ENCODE measurements around the gene FAM110C. TPM values are rescaled to one million over a fixed set of nuclear protein-coding genes. Genes with fewer than 3 reads are reported as not detected.

The FAM110C gene
- total RNA-seq, 4 donors from 2014 or later: 10.0 to 23.8 (median 13.0) TPM

- Histone ChIP-seq H3K4me3 (replicated peaks in 1 of 3) (no peak overlapping the region), H3K9me3 (no peaks in the 10 kb centered on the region), H3K4me1 (no peaks in the 10 kb centered on the region), H3K36me3 (no peaks in the 10 kb centered on the region), H3K27me3 (no peaks in the 10 kb centered on the region), H3K27ac (no peak overlapping the region)
- intact Hi-C loops (cut with DNase I): no loop called here
- no peak for TF ChIP-seq POLR2A (IDR thresholded peaks at IDR 0.05)
- TF ChIP-seq, protein P1, sequence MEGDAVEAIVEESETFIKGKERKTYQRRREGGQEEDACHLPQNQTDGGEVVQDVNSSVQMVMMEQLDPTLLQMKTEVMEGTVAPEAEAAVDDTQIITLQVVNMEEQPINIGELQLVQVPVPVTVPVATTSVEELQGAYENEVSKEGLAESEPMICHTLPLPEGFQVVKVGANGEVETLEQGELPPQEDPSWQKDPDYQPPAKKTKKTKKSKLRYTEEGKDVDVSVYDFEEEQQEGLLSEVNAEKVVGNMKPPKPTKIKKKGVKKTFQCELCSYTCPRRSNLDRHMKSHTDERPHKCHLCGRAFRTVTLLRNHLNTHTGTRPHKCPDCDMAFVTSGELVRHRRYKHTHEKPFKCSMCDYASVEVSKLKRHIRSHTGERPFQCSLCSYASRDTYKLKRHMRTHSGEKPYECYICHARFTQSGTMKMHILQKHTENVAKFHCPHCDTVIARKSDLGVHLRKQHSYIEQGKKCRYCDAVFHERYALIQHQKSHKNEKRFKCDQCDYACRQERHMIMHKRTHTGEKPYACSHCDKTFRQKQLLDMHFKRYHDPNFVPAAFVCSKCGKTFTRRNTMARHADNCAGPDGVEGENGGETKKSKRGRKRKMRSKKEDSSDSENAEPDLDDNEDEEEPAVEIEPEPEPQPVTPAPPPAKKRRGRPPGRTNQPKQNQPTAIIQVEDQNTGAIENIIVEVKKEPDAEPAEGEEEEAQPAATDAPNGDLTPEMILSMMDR (IDR thresholded peaks at IDR 0.05): no peak
- no peak for DNase-seq
- 88 to 89% methylated on average over 17 of the region's 17 CpGs for WGBS, 2 donors
These were observed 20.5 kb upstream of the FAM110C start for GRCh38 chr2:66853-67252.

DNA sequence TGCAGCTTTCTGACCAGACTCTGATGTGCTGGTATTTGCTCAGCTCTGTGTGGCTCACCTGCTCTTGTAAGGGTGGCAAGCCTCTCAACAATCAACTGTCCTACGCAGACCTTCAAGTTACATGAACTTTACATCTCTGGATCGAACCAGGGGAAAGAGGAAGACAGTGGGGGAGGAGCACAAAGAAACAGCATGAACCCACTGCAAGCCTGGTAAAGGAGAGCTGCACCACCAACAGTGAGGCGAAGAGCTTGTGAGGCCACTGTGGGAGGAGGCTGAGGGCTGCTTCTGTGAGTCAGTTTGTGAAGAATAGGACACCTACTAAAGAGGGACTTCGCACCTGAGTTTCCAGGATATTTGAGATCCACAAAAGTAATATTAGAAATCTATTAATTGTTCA, 18.8 kb upstream of the FAM110C start:
- no peak for DNase-seq
- no peaks in the 10 kb centered on the region for H3K4me1 ChIP-seq
- TF ChIP-seq POLR2A (IDR thresholded peaks at IDR 0.05): no peak
- TF ChIP-seq, protein P1 (IDR thresholded peaks at IDR 0.05): no peak
- H3K36me3 ChIP-seq: no peaks in the 10 kb centered on the region
- H3K4me3 ChIP-seq (replicated peaks in 1 of 3): no peak overlapping the region
- H3K27ac ChIP-seq: no peak overlapping the region
- H3K27me3 ChIP-seq: no peaks in the 10 kb centered on the region
- intact Hi-C loops (cut with DNase I): no loop called here
- WGBS, 2 donors: 70 to 75% methylated on average over 4 of the region's 4 CpGs
- no peaks in the 10 kb centered on the region for H3K9me3 ChIP-seq

DNA sequence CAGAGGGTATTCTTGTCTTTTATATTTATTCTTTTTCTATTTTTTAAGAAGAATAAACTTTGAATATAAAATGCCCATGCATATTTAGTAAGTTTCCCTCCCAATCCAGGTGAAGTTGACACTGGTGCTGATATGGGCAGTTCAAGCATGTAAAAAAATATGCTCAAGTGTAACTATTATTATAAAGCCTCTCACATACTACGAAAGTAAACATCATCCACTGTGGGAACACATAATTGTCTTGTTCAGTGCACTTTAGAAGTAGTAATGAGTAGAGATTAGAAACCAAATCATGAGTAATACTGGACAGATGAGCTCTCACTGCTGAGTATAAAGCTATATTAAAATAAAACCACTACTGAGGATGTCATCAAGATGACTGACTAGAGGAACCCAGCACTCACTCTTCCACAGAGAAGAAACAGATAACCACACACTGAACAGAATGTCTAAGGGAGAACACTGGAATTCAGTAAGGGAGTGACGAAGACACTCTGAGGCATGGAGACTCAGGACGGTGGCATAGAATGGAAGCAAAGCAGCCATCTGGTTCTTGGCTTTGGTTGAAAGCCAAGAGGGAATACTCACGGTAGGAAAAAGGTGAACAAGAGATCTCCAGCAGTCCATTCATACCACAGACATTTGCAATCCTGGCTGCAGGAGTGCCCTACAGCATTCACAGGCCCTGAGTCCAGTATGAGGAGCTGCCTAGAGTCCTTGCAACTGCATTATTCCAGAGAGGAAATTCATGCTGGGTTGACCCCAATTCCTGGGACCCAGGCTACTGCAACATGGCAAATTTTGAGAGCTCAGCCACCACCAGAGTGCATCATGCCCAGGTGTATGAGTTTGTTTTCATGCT, 9.5 kb upstream of the FAM110C start:
- Histone ChIP-seq H3K9me3 (no peaks in the 10 kb centered on the region), H3K27ac (no peak overlapping the region), H3K4me3 (replicated peaks in 1 of 3) (no peak overlapping the region), H3K4me1 (no peaks in the 10 kb centered on the region), H3K36me3 (no peaks in the 10 kb centered on the region), H3K27me3 (no peaks in the 10 kb centered on the region)
- 75 to 81% methylated on average over 4 of the region's 4 CpGs for WGBS, 2 donors
- DNase-seq: no peak
- TF ChIP-seq POLR2A (IDR thresholded peaks at IDR 0.05): no peak
- TF ChIP-seq, protein P1 (IDR thresholded peaks at IDR 0.05): no peak
- intact Hi-C loops (cut with DNase I): no loop called here

GRCh38 chr2:51613-52012, 5.3 kb upstream of the FAM110C start:
- H3K4me1 ChIP-seq: peaks cover 0 to 8% of the 10 kb centered on the region in 2 donors
- intact Hi-C loops (cut with DNase I): no loop called here
- WGBS, 2 donors: 83 to 85% methylated on average over 2 of the region's 2 CpGs

GRCh38 chr2:47737-48136, 1.4 kb upstream of the FAM110C start:
- DNase-seq: no peak
- intact Hi-C loops (cut with DNase I): no loop called here
- H3K4me1 ChIP-seq: peaks cover 5 to 21% of the 10 kb centered on the region in 2 donors
- H3K36me3 ChIP-seq: no peaks in the 10 kb centered on the region
- 71 to 72% methylated on average over 3 of the region's 3 CpGs for WGBS, 2 donors
- H3K27me3 ChIP-seq: no peaks in the 10 kb centered on the region
- TF ChIP-seq, protein P1 (IDR thresholded peaks at IDR 0.05): no peak
- no peak for TF ChIP-seq POLR2A (IDR thresholded peaks at IDR 0.05)
- H3K27ac ChIP-seq: peak overlapping the region; percentile 82 to 94 (median 94)
- no peaks in the 10 kb centered on the region for H3K9me3 ChIP-seq
- no peak overlapping the region for H3K4me3 ChIP-seq (replicated peaks in 1 of 3)

More at GRCh38 chr2:51613-52012, 5.3 kb upstream of the FAM110C start:
- Histone ChIP-seq H3K4me3 (replicated peaks in 1 of 3) (no peak overlapping the region), H3K27ac (no peak overlapping the region), H3K36me3 (no peaks in the 10 kb centered on the region), H3K9me3 (no peaks in the 10 kb centered on the region), H3K27me3 (no peaks in the 10 kb centered on the region)
- TF ChIP-seq, protein P1 (IDR thresholded peaks at IDR 0.05): no peak
- TF ChIP-seq POLR2A (IDR thresholded peaks at IDR 0.05): no peak
- DNase-seq: no peak
